HEK293 (cell line): ENCODE results near the gene XPO5.
"Not testable (repeated sequence)": the region's sequence is repeated elsewhere in the genome, so short reads cannot be mapped to it uniquely, and the experiment has no call there.

Source experiments
- CTCF ChIA-PET: fragments of 350-600 bp; formaldehyde crosslinking; extraction: SDS; loops from one replicate; lab custom pipeline; 2021; ENCODE audit warnings: antibody characterized with exemption; lab: Yijun Ruan, JAX
- POLR2A ChIA-PET: fragments of 300-600 bp; formaldehyde crosslinking; extraction: SDS; loops from one replicate; lab custom pipeline; 2020; ENCODE audit warnings: antibody characterized with exemption, inconsistent platforms; lab: Yijun Ruan, JAX
- H3K27ac ChIP-seq: fragments of 200-500 bp; sonication (Bioruptor generic); 2 replicates; pipeline ENCODE4 v1.5.1; 2014; ENCODE audit warnings: low read depth, low read length, control low read depth, inconsistent platforms; ENCODE audit errors: extremely low read depth
- H3K36me3 ChIP-seq, 2 experiments: fragments of 200-500 bp in 1 of 2; sonication (Bioruptor generic) in 1 of 2; 1 replicate in 1 of 2; 2 replicates in 1 of 2; pipeline ENCODE4 v1.5.1; 2014 to 2017; ENCODE audit warnings: inconsistent platforms in 2 of 2, low read length in 2 of 2; ENCODE audit not compliant: control insufficient read depth in 2 of 2, insufficient read depth in 1 of 2
- H3K4me1 ChIP-seq: fragments of 200-500 bp; sonication (Bioruptor generic); 2 replicates; pipeline ENCODE4 v1.5.1; 2014; ENCODE audit warnings: mild to moderate bottlenecking, low read length, inconsistent platforms; ENCODE audit not compliant: control insufficient read depth, insufficient read depth
- H3K4me3 ChIP-seq: 2 replicates; pipeline ENCODE4 v1.5.1; 2011; ENCODE audit warnings: low read depth, mild to moderate bottlenecking, control low read depth, low read length, moderate library complexity
- H3K9me3 ChIP-seq: fragments of 200-500 bp; sonication (Bioruptor generic); 2 replicates; pipeline ENCODE4 v1.5.1; 2014; ENCODE audit warnings: low read depth, low read length, inconsistent platforms; ENCODE audit not compliant: control insufficient read depth, insufficient read depth
- GLIS2 ChIP-seq: fragments of 450-650 bp; formaldehyde crosslinking; IDR thresholded peaks from 2 replicates; pipeline ENCODE4 v1.5.1; 2016; ENCODE audit warnings: missing biosample characterization, missing genetic modification characterization
- MEIS1 ChIP-seq: sonication (generic); formaldehyde crosslinking; IDR thresholded peaks from 2 replicates; pipeline ENCODE4 v1.8.1; 2022; ENCODE audit warnings: missing genetic modification reagents, mild to moderate bottlenecking, borderline replicate concordance
- SETDB1 ChIP-seq: IDR thresholded peaks from one replicate; pipeline ENCODE4 v1.6.1; 2017; ENCODE audit warnings: mild to moderate bottlenecking, low read length, moderate library complexity, mixed read lengths; ENCODE audit not compliant: insufficient read length
- SP3 ChIP-seq: fragments of 450-650 bp; formaldehyde crosslinking; IDR thresholded peaks from 2 replicates; pipeline ENCODE4 v1.5.1; 2016; ENCODE audit warnings: missing biosample characterization, missing genetic modification characterization
- ZBTB17 ChIP-seq: fragments of 450-650 bp; formaldehyde crosslinking; IDR thresholded peaks from 2 replicates; pipeline ENCODE4 v1.5.1; 2016; ENCODE audit warnings: missing biosample characterization, missing genetic modification characterization
- ZNF121 ChIP-seq: fragments of 450-650 bp; formaldehyde crosslinking; IDR thresholded peaks from 2 replicates; pipeline ENCODE4 v1.5.1; 2016; ENCODE audit warnings: missing biosample characterization, missing genetic modification characterization
- ZNF169 ChIP-seq: fragments of 450-650 bp; formaldehyde crosslinking; IDR thresholded peaks from 2 replicates; pipeline ENCODE4 v1.5.1; 2016; ENCODE audit warnings: missing biosample characterization, missing genetic modification characterization
- ZNF266 ChIP-seq: fragments of 450-650 bp; formaldehyde crosslinking; IDR thresholded peaks from 2 replicates; pipeline ENCODE4 v1.5.1; 2016; ENCODE audit warnings: missing biosample characterization, missing genetic modification characterization, low read depth
- ZNF274 ChIP-seq, 2 experiments: fragments of 200-500 bp in 1 of 2; fragments of 450-650 bp in 1 of 2; sonication (Bioruptor generic) in 1 of 2; formaldehyde crosslinking in 1 of 2; IDR thresholded peaks; 2 replicates each; pipeline versions ENCODE4 v1.5.1 to v1.6.1; 2014 to 2016; ENCODE audit warnings: borderline replicate concordance in 1 of 2, inconsistent platforms in 1 of 2, low read length in 1 of 2, missing biosample characterization in 1 of 2, missing genetic modification characterization in 1 of 2
- ZNF324 ChIP-seq: fragments of 450-650 bp; formaldehyde crosslinking; IDR thresholded peaks from 2 replicates; pipeline ENCODE4 v1.5.1; 2016; ENCODE audit warnings: missing biosample characterization, missing genetic modification characterization
- ZNF426 ChIP-seq: fragments of 450-650 bp; formaldehyde crosslinking; IDR thresholded peaks from 2 replicates; pipeline ENCODE4 v1.5.1; 2017; ENCODE audit warnings: missing biosample characterization, missing genetic modification characterization, mild to moderate bottlenecking, inconsistent platforms, moderate library complexity
- TF ChIP-seq, protein P1 (sequence below): fragments of 450-650 bp; formaldehyde crosslinking; IDR thresholded peaks from 2 replicates; pipeline ENCODE4 v1.5.1; 2016; ENCODE audit warnings: missing biosample characterization, missing genetic modification characterization, borderline replicate concordance

Gene XPO5

DNA sequence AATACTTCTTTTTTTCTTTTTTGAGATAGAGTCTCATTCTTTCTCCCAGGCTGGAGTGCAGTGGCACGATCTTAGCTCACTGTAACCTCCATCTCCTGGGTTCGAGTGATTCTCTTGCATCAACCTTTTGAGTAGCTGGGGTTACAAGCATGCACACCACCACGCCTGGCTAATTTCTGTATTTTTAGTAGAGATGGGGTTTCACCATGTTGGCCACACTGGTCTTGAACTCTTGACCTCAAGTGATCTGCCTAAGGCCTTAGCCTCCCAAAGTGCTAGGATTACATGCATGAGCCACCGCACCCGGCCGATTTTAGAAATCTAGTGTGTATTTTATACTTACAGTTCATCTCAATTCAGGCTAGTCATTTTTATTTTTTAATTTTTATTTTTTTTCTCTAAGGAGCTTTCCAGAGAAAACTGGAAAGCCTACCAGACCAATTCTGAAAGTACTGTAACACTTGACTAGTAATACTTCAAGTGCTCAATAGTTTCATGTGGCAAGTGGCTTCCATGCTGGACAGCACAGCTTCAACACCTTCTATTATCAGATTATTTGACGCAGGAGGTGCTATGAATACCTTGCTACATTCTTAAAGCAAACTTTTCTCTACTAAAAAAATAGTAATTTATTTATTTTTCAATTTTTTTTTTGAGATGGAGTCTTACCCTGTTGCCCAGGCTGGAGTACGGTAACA lies 33.9 kb downstream of the XPO5 start:
- Histone ChIP-seq H3K36me3 (peaks cover 83 to 85% of the 10 kb centered on the region in 2 experiments), H3K4me3 (no peak overlapping the region), H3K9me3 (no peaks in the 10 kb centered on the region), H3K27ac (no peak overlapping the region), H3K4me1 (no peaks in the 10 kb centered on the region)
- ChIA-PET CTCF (interaction anchor here (0.6 to 1.0 kb wide), 4 partner anchors 14 to 120 kb away, joined by 3 read pairs; partner anchors contain the start of gene XPO5), POLR2A (no interaction called here)
- TF ChIP-seq ZNF426 (tag by site-specific recombination) (no peak), MEIS1 (no peak), ZNF266 (tag by site-specific recombination) (no peak), GLIS2 (no peak), ZBTB17 (no peak), SETDB1 (no peak)

DNA sequence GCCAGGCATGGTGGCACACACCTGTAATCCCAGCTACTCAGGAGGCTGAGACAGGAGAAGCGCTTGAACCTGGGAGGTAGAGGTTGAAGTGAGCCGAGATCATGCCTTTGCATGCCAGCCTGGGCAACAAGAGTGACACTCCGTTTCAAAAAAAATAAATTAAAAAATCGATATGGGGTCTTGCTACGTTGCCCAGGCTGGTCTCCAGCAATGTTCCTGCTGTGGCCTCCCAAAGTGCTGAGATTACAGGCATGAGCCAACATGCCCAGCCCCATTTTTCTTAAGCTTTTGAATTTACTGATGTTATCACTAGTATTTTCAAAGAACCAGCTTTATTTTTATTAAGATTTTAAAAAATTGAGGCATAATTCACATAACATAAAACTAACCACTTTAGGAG lies 35.3 kb downstream of the XPO5 start:
- Histone ChIP-seq H3K36me3 (peaks cover 73 to 80% of the 10 kb centered on the region in 2 experiments), H3K4me1 (no peaks in the 10 kb centered on the region), H3K4me3 (no peak overlapping the region), H3K27ac (no peak overlapping the region), H3K9me3 (no peaks in the 10 kb centered on the region)
- ChIA-PET POLR2A (no interaction called here), CTCF (interaction anchor here (0.6 to 0.7 kb wide), 3 partner anchors 52 to 142 kb away, joined by 3 to 5 read pairs (median 3); no protein-coding TSS in a partner anchor)
- no peak for TF ChIP-seq ZNF274 (IDR thresholded peaks at IDR 0.05; ENCODE audit: low read length)
- TF ChIP-seq ZNF274 (tag by site-specific recombination; IDR thresholded peaks at IDR 0.05; ENCODE audit: borderline replicate concordance): no peak
- no peak for TF ChIP-seq ZNF169 (tag by site-specific recombination)
- TF ChIP-seq, protein P1, sequence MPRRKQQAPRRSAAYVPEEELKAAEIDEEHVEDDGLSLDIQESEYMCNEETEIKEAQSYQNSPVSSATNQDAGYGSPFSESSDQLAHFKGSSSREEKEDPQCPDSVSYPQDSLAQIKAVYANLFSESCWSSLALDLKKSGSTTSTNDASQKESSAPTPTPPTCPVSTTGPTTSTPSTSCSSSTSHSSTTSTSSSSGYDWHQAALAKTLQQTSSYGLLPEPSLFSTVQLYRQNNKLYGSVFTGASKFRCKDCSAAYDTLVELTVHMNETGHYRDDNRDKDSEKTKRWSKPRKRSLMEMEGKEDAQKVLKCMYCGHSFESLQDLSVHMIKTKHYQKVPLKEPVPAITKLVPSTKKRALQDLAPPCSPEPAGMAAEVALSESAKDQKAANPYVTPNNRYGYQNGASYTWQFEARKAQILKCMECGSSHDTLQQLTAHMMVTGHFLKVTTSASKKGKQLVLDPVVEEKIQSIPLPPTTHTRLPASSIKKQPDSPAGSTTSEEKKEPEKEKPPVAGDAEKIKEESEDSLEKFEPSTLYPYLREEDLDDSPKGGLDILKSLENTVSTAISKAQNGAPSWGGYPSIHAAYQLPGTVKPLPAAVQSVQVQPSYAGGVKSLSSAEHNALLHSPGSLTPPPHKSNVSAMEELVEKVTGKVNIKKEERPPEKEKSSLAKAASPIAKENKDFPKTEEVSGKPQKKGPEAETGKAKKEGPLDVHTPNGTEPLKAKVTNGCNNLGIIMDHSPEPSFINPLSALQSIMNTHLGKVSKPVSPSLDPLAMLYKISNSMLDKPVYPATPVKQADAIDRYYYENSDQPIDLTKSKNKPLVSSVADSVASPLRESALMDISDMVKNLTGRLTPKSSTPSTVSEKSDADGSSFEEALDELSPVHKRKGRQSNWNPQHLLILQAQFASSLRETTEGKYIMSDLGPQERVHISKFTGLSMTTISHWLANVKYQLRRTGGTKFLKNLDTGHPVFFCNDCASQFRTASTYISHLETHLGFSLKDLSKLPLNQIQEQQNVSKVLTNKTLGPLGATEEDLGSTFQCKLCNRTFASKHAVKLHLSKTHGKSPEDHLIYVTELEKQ (tag by site-specific recombination): no peak
- no peak for TF ChIP-seq SP3 (tag by site-specific recombination)
- TF ChIP-seq ZNF266 (tag by site-specific recombination): no peak
- no peak for TF ChIP-seq ZNF324 (tag by site-specific recombination)
- TF ChIP-seq ZNF121: peak; percentile 93

DNA sequence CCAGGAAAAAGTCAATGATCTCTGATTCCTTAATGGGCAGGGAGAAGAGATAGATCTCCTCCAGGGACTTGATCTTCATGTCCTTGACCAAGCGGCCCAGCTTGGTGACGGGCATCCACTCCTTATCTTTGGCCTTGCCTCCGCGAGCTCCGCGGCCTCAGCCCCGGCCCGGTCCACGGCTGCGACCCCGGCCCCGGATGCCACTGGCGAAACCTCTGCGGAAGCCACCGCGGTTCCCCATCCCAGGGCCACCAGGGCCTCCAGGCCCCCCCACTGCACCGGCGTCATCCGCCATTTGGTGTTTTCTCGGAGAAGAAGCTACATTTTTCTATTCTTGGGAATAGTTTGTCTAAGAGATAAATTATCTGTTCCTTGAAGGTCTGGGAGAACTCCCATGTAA lies 36.4 kb downstream of the XPO5 start:
- H3K36me3 ChIP-seq: peaks cover 66 to 73% of the 10 kb centered on the region in 2 experiments
- ChIA-PET POLR2A (interaction anchor here (0.7 kb wide), 1 partner anchor 15 kb away, joined by 6 read pairs; no protein-coding TSS in a partner anchor), CTCF (interaction anchor here (0.6 to 0.7 kb wide), 2 partner anchors 9 to 247 kb away, joined by 4 to 5 read pairs; no protein-coding TSS in a partner anchor)
- H3K27ac ChIP-seq, H3K4me1 ChIP-seq, H3K9me3 ChIP-seq, H3K4me3 ChIP-seq: not testable (repeated sequence)

DNA sequence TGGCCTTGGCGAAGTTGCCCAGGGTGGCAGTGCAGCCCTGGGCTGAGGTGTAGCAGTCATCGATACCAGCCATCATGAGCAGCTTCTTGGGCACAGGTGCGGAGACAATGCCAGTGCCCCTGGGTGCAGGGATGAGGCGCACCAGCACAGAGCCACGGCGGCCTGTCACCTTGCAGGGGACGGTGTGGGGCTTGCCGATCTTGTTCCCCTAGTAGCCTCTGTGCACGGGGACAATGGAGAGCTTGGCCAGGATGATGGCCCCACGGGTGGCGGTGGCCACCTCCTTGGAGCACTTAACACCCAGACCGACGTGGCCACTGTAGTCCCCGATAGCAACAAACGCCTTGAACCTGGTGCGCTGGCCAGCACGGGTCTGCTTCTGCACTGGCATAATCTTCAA lies 36.9 kb downstream of the XPO5 start:
- CTCF ChIA-PET, H3K4me3 ChIP-seq, H3K9me3 ChIP-seq, H3K4me1 ChIP-seq, H3K27ac ChIP-seq: not testable (repeated sequence)
- POLR2A ChIA-PET: interaction anchor here (0.8 kb wide), 1 partner anchor 18 kb away, joined by 3 read pairs; no protein-coding TSS in a partner anchor
- peaks cover 66 to 69% of the 10 kb centered on the region in 2 experiments for H3K36me3 ChIP-seq
